SU-DHL-6 (cell line): ENCODE measurements around the gene ANTXR2.

ENCODE experiments used
- CTCF ChIP-seq: fragments of 200-600 bp; sonication (generic); IDR thresholded peaks from one replicate; pipeline ENCODE4 v1.5.1; 2017; ENCODE audit warnings: antibody characterized with exemption, mild to moderate bottlenecking, low read length, moderate library complexity; ENCODE audit not compliant: insufficient read depth, poor library complexity, severe bottlenecking
- EZH2phosphoT487 ChIP-seq: fragments of 200-600 bp; sonication (generic), shearing (Covaris generic); conservative IDR thresholded peaks from 2 replicates; pipeline ENCODE4 v1.6.1; 2018; ENCODE audit warnings: mild to moderate bottlenecking, antibody characterized with exemption, low read length, moderate library complexity, mixed read lengths

- TF ChIP-seq CTCF (no peak), EZH2phosphoT487 (no peak)
Observed at GRCh38 chr4:80027611-80028010, 45.4 kb downstream of the ANTXR2 start.
